ENCODE measurements around the gene VCPKMT. TPM values are rescaled to one million over a fixed set of nuclear protein-coding genes. Genes with fewer than 3 reads are reported as not detected.

Gene VCPKMT
- polyA plus RNA-seq, 1 donor from 2014 or later = 36.4 TPM

DNA sequence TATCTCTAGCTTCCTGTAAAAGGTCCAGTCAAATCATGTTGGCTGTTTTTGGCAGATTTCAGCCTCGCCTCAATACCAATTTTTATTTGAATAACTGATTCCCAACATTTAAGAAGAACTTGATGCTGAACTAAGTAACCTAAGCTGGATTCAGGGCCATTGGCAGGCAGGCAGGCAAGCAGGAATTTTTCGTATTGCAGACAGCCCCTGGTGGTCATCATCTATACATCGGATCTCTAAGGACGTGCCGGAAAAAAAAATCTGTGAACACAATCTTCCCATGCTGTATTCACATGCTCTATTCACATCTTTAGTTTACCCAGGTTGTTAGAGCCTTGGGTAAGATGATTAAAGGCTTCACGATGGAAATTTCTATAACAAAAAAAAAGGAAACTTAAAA is 7.0 kb downstream of the VCPKMT start:
- H3K27me3 ChIP-seq (ENCODE audit: insufficient read depth, low read depth, low read length) = no peaks in the 10 kb centered on the region
- H3K9me2 ChIP-seq (ENCODE audit: insufficient read depth, low read length) = no peaks in the 10 kb centered on the region
- no peak overlapping the region for H3K4me3 ChIP-seq (ENCODE audit: low read length)
- no peak overlapping the region for H3K9ac ChIP-seq (ENCODE audit: low read length)
- H3K4me2 ChIP-seq (ENCODE audit: low read length) = no peak overlapping the region
- H3K9me3 ChIP-seq (ENCODE audit: low read length) = no peaks in the 10 kb centered on the region
- no peak overlapping the region for H3K27ac ChIP-seq (ENCODE audit: low read length)
- no peaks in the 10 kb centered on the region for H3F3A ChIP-seq (ENCODE audit: insufficient read depth, low read length, poor library complexity, severe bottlenecking)
- peaks cover 8% of the 10 kb centered on the region for H3K36me3 ChIP-seq (ENCODE audit: insufficient read depth, low read length)
- H2AFZ ChIP-seq (ENCODE audit: low read depth, low read length) = no peak overlapping the region
- no peak for TF ChIP-seq EP300 (conservative IDR thresholded peaks at IDR 0.05; ENCODE audit: poor library complexity, severe bottlenecking)
- TF ChIP-seq RAD21 (conservative IDR thresholded peaks at IDR 0.05) = no peak
- no peak for TF ChIP-seq EZH2 (IDR thresholded peaks at IDR 0.05; ENCODE audit: borderline replicate concordance, insufficient read depth, low read length, poor library complexity, severe bottlenecking)
- TF ChIP-seq SMC3 (conservative IDR thresholded peaks at IDR 0.05; ENCODE audit: poor library complexity) = no peak
- TF ChIP-seq, protein P1, sequence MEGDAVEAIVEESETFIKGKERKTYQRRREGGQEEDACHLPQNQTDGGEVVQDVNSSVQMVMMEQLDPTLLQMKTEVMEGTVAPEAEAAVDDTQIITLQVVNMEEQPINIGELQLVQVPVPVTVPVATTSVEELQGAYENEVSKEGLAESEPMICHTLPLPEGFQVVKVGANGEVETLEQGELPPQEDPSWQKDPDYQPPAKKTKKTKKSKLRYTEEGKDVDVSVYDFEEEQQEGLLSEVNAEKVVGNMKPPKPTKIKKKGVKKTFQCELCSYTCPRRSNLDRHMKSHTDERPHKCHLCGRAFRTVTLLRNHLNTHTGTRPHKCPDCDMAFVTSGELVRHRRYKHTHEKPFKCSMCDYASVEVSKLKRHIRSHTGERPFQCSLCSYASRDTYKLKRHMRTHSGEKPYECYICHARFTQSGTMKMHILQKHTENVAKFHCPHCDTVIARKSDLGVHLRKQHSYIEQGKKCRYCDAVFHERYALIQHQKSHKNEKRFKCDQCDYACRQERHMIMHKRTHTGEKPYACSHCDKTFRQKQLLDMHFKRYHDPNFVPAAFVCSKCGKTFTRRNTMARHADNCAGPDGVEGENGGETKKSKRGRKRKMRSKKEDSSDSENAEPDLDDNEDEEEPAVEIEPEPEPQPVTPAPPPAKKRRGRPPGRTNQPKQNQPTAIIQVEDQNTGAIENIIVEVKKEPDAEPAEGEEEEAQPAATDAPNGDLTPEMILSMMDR (IDR thresholded peaks at IDR 0.05; ENCODE audit: poor library complexity, severe bottlenecking) = no peak
- TF ChIP-seq POLR2AphosphoS5 (IDR thresholded peaks at IDR 0.05) = no peak
- TF ChIP-seq MXI1 (conservative IDR thresholded peaks at IDR 0.05; ENCODE audit: poor library complexity, severe bottlenecking) = no peak
- H4K20me1 ChIP-seq (ENCODE audit: insufficient read depth) = no peaks in the 10 kb centered on the region
- H3K79me2 ChIP-seq (replicated peaks; ENCODE audit: insufficient read depth, low read length) = peaks cover under 1% of the 10 kb centered on the region

DNA sequence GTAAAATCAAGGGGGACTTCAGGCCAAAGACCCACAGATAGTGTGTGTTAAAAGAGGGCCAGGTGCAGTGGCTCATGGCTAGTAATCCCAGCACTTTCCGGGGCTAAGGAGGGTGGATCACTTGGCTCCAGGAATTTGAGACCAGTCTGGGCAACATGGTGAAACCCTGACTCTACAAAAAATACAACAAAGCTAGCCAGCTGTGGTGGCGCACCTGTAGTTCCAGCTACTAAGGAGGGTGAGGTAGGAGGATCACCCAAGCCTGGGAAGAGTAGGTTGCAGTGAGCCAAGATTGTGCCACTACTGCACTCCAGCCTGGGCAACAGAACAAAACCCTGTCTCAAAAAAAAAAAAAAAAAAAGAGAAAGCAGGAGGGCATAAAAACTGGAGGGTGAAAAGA is 8.5 kb downstream of the VCPKMT start:
- Histone ChIP-seq H4K20me1 (ENCODE audit: insufficient read depth) (no peaks in the 10 kb centered on the region), H3K79me2 (replicated peaks; ENCODE audit: insufficient read depth, low read length) (no peaks in the 10 kb centered on the region), H3K4me2 (ENCODE audit: low read length) (no peak overlapping the region), H2AFZ (ENCODE audit: low read depth, low read length) (no peak overlapping the region), H3K9ac (ENCODE audit: low read length) (no peak overlapping the region), H3F3A (ENCODE audit: insufficient read depth, low read length, poor library complexity, severe bottlenecking) (no peaks in the 10 kb centered on the region), H3K9me2 (ENCODE audit: insufficient read depth, low read length) (no peaks in the 10 kb centered on the region), H3K27me3 (ENCODE audit: insufficient read depth, low read depth, low read length) (no peaks in the 10 kb centered on the region), H3K4me3 (ENCODE audit: low read length) (no peak overlapping the region), H3K9me3 (ENCODE audit: low read length) (no peaks in the 10 kb centered on the region), H3K36me3 (ENCODE audit: insufficient read depth, low read length) (peaks cover 8% of the 10 kb centered on the region), H3K27ac (ENCODE audit: low read length) (no peak overlapping the region)
- TF ChIP-seq POLR2AphosphoS5 (IDR thresholded peaks at IDR 0.05) = no peak
- TF ChIP-seq, protein P1 (IDR thresholded peaks at IDR 0.05; ENCODE audit: poor library complexity, severe bottlenecking) = no peak
- no peak for TF ChIP-seq RAD21 (conservative IDR thresholded peaks at IDR 0.05)
- no peak for TF ChIP-seq SMC3 (conservative IDR thresholded peaks at IDR 0.05; ENCODE audit: poor library complexity)
- TF ChIP-seq EP300 (conservative IDR thresholded peaks at IDR 0.05; ENCODE audit: poor library complexity, severe bottlenecking) = no peak
- TF ChIP-seq, protein P2, sequence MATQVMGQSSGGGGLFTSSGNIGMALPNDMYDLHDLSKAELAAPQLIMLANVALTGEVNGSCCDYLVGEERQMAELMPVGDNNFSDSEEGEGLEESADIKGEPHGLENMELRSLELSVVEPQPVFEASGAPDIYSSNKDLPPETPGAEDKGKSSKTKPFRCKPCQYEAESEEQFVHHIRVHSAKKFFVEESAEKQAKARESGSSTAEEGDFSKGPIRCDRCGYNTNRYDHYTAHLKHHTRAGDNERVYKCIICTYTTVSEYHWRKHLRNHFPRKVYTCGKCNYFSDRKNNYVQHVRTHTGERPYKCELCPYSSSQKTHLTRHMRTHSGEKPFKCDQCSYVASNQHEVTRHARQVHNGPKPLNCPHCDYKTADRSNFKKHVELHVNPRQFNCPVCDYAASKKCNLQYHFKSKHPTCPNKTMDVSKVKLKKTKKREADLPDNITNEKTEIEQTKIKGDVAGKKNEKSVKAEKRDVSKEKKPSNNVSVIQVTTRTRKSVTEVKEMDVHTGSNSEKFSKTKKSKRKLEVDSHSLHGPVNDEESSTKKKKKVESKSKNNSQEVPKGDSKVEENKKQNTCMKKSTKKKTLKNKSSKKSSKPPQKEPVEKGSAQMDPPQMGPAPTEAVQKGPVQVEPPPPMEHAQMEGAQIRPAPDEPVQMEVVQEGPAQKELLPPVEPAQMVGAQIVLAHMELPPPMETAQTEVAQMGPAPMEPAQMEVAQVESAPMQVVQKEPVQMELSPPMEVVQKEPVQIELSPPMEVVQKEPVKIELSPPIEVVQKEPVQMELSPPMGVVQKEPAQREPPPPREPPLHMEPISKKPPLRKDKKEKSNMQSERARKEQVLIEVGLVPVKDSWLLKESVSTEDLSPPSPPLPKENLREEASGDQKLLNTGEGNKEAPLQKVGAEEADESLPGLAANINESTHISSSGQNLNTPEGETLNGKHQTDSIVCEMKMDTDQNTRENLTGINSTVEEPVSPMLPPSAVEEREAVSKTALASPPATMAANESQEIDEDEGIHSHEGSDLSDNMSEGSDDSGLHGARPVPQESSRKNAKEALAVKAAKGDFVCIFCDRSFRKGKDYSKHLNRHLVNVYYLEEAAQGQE (IDR thresholded peaks at IDR 0.05; ENCODE audit: borderline replicate concordance) = no peak
- TF ChIP-seq MXI1 (conservative IDR thresholded peaks at IDR 0.05; ENCODE audit: poor library complexity, severe bottlenecking) = no peak
- no peak for TF ChIP-seq EZH2 (IDR thresholded peaks at IDR 0.05; ENCODE audit: borderline replicate concordance, insufficient read depth, low read length, poor library complexity, severe bottlenecking)
- no peak for TF ChIP-seq TAF1 (IDR thresholded peaks at IDR 0.05; ENCODE audit: low read depth)
